Thoracic aorta (tissue), 2 donors: ENCODE data around the gene MUC2. TPM values are rescaled to one million over a fixed set of nuclear protein-coding genes. Genes with fewer than 3 reads are reported as not detected.

ENCODE experiments used
- ATAC-seq: fragments of 150-250 bp; one replicate; pipeline ENCODE4 v1.8.0; 2017; ENCODE audit warnings: low read depth; ENCODE audit not compliant: insufficient number of reproducible peaks, low FRiP score
- DNase-seq: peaks from one replicate; pipeline ENCODE4 v3.0.0-alpha.2; 2020; ENCODE audit warnings: low spot score
- H3K27ac ChIP-seq, 2 donors: fragments of 200-600 bp; sonication (generic); 1 replicate in 1 of 2; 2 replicates in 1 of 2; pipeline ENCODE4 v1.5.1; 2016; ENCODE audit warnings: mild to moderate bottlenecking in 2 of 2, moderate library complexity in 2 of 2
- H3K27me3 ChIP-seq: fragments of 200-600 bp; sonication (generic); replicated peaks from 2 replicates; pipeline ENCODE4 v1.6.0; 2016; ENCODE audit warnings: mild to moderate bottlenecking; ENCODE audit not compliant: insufficient read depth
- H3K36me3 ChIP-seq: fragments of 200-600 bp; sonication (generic); one replicate; pipeline ENCODE4 v1.5.1; 2016
- H3K4me1 ChIP-seq, 2 donors: fragments of 200-600 bp; sonication (generic); 1 replicate in 1 of 2; 2 replicates in 1 of 2; pipeline versions ENCODE4 v1.5.1 to v1.6.0; 2016; ENCODE audit warnings: low read depth in 2 of 2, mild to moderate bottlenecking in 1 of 2; ENCODE audit not compliant: control insufficient read depth in 1 of 2
- H3K4me3 ChIP-seq: fragments of 200-600 bp; sonication (generic); 2 replicates; pipeline ENCODE4 v1.5.1; 2016; ENCODE audit warnings: mild to moderate bottlenecking
- H3K9me3 ChIP-seq: fragments of 200-600 bp; sonication (generic); 2 replicates; pipeline ENCODE4 v1.5.1; 2016
- total RNA-seq, 2 donors: library from RNA; depleted of rRNA; stranded (reverse); fragments of >200 nt; gene quantifications; one replicate each; pipeline versions ENCODE4 v1.1.0 to v1.2.3, GENCODE V29; 2016
- TF ChIP-seq, protein P1 (sequence below): fragments of 200-600 bp; sonication (generic); IDR thresholded peaks from one replicate; pipeline ENCODE4 v1.5.1; 2019; ENCODE audit warnings: antibody characterized with exemption

The MUC2 gene
- total RNA-seq, 2 donors from 2014 or later, result not detected

DNA sequence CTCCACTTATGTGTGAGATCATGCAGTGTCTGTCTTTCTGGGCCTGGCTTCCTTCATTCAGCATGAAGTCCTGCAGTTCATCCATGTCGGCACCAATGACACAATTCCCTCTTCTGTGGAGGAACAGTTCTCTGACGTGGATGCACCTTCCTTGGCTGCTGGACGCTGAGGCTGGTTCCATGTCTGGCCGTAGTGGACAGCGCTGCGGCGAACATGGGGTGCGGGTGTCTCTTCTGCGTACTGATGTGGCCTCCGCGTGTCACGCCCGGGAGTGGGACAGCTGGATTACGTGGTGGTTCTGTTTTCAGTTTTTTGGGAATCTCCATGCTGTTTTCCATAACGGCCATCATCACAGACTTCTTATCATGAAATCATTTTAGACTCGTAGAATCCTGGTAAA, 16.9 kb upstream of the MUC2 start:
- no peaks in the 10 kb centered on the region for H3K36me3 ChIP-seq
- TF ChIP-seq, protein P1, sequence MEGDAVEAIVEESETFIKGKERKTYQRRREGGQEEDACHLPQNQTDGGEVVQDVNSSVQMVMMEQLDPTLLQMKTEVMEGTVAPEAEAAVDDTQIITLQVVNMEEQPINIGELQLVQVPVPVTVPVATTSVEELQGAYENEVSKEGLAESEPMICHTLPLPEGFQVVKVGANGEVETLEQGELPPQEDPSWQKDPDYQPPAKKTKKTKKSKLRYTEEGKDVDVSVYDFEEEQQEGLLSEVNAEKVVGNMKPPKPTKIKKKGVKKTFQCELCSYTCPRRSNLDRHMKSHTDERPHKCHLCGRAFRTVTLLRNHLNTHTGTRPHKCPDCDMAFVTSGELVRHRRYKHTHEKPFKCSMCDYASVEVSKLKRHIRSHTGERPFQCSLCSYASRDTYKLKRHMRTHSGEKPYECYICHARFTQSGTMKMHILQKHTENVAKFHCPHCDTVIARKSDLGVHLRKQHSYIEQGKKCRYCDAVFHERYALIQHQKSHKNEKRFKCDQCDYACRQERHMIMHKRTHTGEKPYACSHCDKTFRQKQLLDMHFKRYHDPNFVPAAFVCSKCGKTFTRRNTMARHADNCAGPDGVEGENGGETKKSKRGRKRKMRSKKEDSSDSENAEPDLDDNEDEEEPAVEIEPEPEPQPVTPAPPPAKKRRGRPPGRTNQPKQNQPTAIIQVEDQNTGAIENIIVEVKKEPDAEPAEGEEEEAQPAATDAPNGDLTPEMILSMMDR, result no peak
- DNase-seq (no peak), ATAC-seq (no peak)
- no peak overlapping the region for H3K27ac ChIP-seq
- H3K4me1 ChIP-seq, result no peaks in the 10 kb centered on the region
- no peaks in the 10 kb centered on the region for H3K27me3 ChIP-seq
- H3K9me3 ChIP-seq, result no peaks in the 10 kb centered on the region
- no peak overlapping the region for H3K4me3 ChIP-seq

DNA sequence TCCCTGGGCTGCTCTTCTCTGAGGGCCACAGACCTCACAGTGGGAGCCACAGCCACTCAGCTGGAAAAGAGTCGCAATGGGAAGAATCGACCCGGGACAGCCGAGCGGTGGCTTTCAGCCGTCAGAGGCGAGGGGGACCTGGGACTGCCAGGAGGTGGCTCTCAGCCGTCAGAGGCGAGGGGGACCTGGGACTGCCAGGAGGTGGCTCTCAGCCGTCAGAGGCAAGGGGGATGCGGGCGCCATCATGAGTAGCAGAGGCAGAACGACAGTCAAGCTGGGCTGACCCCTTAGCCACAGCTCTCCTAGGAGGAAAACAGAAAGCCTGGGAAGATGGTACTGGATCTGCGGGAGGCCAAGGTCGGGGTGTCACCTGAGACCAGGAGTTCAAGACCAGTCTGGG, 14.9 kb upstream of the MUC2 start:
- no peak for ATAC-seq
- DNase-seq, result no peak
- no peak overlapping the region for H3K4me3 ChIP-seq
- no peaks in the 10 kb centered on the region for H3K27me3 ChIP-seq
- H3K4me1 ChIP-seq, result no peaks in the 10 kb centered on the region
- no peaks in the 10 kb centered on the region for H3K9me3 ChIP-seq
- H3K36me3 ChIP-seq, result no peaks in the 10 kb centered on the region
- no peak overlapping the region for H3K27ac ChIP-seq
- TF ChIP-seq, protein P1, result no peak

DNA sequence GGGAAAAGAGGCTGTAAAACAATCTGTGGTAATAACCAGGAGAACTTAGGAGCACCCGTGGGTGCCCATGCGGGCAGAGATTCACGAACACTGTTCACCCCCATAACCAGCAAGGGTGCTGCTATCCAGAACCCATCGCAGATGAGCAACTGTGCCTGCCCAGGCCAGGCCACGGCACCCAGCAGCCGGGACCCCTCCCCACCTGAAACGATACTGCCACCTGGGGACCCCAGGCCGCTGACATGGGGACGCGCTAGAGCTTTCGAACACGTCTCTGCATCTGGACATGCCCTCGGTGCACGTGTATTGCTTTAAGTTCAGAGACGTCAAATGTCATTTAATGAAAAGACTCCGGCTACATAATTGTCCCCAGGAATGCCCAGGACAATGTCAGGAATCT, 14.3 kb upstream of the MUC2 start:
- Histone ChIP-seq H3K27ac (no peak overlapping the region), H3K27me3 (no peaks in the 10 kb centered on the region), H3K36me3 (no peaks in the 10 kb centered on the region), H3K4me3 (no peak overlapping the region), H3K4me1 (no peaks in the 10 kb centered on the region), H3K9me3 (no peaks in the 10 kb centered on the region)
- TF ChIP-seq, protein P1, result no peak
- ATAC-seq (no peak), DNase-seq (no peak)

DNA sequence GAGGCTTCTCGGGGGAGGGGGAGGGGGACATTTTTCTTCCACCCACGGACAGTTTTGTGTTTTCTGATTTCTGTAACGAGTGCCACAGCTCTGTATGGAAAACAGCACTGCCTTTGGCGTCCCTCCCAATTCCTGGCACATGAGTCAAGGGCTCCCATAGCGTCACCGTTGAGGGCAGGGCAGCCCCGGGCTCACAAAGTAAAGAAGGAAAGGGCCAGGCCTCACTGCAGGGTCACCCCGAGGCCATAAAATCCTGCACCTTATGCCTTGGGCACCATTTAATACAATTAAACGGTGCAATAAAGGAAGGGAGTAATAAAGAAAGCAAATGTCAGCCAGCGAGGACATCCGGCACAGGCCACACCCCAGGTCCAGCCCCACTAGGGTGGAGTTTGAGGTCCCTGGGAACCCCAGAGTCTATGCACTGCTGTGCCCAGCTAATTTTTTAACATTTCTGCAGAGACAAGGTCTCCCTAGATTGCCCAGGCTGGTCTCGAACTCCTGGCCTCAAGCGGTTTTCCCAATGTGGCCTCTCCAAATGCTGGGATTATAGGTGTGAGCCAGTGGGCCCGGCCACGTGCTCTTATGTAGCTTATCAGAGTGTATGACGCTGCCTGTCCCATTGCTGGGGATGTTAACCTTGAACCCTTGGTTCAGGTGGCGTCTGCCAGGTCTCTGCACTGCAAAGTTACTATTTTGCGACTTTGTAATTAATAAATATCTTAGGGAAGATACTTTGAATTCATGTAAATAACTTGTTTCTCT, 13.6 kb upstream of the MUC2 start:
- no peak overlapping the region for H3K4me3 ChIP-seq
- no peaks in the 10 kb centered on the region for H3K4me1 ChIP-seq
- H3K27ac ChIP-seq, result no peak overlapping the region
- H3K9me3 ChIP-seq, result no peaks in the 10 kb centered on the region
- H3K36me3 ChIP-seq, result no peaks in the 10 kb centered on the region
- no peak for DNase-seq
- TF ChIP-seq, protein P1, result no peak
- no peaks in the 10 kb centered on the region for H3K27me3 ChIP-seq
- no peak for ATAC-seq

DNA sequence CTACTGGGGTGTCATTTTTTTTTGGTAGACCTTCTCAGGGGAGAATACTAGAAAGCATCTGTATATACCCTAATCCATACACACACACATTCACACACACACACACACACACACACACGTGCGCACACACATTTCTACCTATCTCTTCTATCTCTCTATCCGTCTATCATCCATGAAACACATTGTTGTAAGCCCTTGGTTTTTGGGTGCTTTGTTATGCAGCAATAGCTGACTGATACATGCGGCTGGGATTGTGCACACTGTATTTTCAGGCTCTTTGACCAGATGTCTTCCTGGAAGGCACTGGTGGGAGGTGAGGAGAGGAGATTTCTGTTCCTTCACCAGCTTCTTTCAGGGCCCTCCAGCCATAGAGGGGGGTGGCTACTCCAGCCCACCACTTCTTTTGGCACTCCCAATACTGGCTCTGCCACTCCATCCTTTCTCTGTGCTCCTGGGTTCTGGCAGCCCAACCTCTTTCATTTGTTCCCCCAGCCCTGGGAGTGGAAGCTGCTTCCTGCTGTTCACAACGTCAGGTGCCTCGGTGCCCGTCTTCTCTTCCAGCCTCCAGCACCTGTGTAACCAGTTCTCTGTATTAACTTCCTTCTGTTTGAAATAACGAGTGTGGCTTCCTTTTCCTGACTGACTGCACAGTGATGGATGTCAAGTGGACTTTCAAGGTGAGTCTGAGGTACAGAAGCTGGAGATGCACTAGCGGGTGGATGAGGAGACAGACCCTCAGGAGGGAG, 12.4 kb upstream of the MUC2 start:
- Histone ChIP-seq H3K27me3 (no peaks in the 10 kb centered on the region), H3K36me3 (no peaks in the 10 kb centered on the region), H3K27ac (no peak overlapping the region), H3K9me3 (no peaks in the 10 kb centered on the region), H3K4me1 (no peaks in the 10 kb centered on the region), H3K4me3 (no peak overlapping the region)
- DNase-seq (no peak), ATAC-seq (no peak)
- TF ChIP-seq, protein P1, result no peak
